Dendritic cell treated with granulocyte-macrophage colony-stimulating factor and Interleukin-4, amounts not matched to agents 40 ng/mL and 50 ng/mL, for 4 days (primary cell): ENCODE results near the gene ELAPOR1.

Experiments used
- H3K27ac Mint-ChIP-seq: one replicate; pipeline ENCODE4 v1.8.0; 2022; ENCODE audit warnings: mild to moderate bottlenecking, mixed read lengths
- H3K27me3 Mint-ChIP-seq: one replicate; pipeline ENCODE4 v1.8.0; 2022; ENCODE audit warnings: mild to moderate bottlenecking, mixed read lengths
- H3K36me3 Mint-ChIP-seq: one replicate; pipeline ENCODE4 v1.8.0; 2022; ENCODE audit warnings: low read depth, mixed read lengths
- H3K4me1 Mint-ChIP-seq: one replicate; pipeline ENCODE4 v1.8.0; 2022; ENCODE audit warnings: low read depth, mixed read lengths
- H3K4me3 Mint-ChIP-seq: one replicate; pipeline ENCODE4 v1.8.0; 2022; ENCODE audit warnings: mild to moderate bottlenecking, moderate library complexity, mixed read lengths
- H3K9me3 Mint-ChIP-seq: one replicate; pipeline ENCODE4 v1.8.0; 2022; ENCODE audit warnings: mixed read lengths
- intact Hi-C: fragments of 100-400 bp; cut with micrococcal nuclease; formaldehyde crosslinking; loops from one replicate; pipeline ENCODE4 v1.15.0; 2022

Gene ELAPOR1

DNA sequence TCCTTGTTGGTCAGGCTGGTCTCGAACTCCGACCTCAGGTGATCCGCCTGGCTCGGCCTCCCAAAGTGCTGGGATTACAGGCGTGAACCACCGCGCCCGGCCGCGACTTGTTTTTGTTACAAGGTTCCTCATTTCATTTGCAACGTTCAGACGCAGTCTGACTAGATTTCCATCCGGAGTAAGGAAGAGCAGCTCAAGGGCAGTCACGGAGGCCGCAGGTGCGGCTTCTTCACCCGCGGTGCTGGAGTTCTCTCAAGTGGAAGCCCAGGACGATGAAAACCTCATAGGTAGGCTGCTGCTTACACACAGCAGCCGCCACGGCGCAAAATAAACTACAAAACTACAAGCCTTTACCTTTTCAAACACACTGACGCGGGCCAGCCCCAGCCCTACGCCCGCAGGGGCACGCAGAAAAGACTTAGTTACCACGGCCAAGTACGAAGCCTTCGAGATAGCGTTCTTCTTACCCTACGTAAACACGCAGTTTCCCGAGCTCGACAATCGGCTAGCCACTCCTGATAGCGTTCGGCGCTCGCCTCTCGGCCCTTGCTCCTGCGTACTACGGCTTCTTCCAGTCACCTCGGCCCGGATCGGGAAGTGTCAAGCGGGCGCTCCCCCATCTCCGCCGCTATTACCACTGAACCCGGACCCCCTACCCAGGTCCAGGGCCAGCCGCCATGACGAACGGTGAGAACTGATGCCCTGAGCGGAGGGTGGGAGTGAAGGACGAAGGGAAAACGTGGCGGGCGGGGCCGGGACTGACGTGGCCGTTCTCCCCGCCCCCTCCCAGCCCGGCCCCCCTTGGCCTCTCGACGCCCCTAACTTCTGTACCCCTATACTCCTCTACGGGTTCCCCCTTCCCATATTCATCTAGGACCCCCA lies 23.5 kb upstream of the ELAPOR1 start, which contains the start of gene TMEM167B:
Gene TMEM167B, plus strand, starts transcription at position 569 of the 882 bp plus-strand sequence. Its CDS starts 109 bp downstream, at position 678.
- intact Hi-C loops = loop anchor here (1.0 to 2.0 kb wide), 3 partner anchors 10 to 48 kb away; partner anchors contain the start of genes TAF13 and WDR47
- peak within 1 kb of the TSS; percentile 97 for H3K4me3 Mint-ChIP-seq
- no peaks in the 10 kb centered on the region for H3K9me3 Mint-ChIP-seq

DNA sequence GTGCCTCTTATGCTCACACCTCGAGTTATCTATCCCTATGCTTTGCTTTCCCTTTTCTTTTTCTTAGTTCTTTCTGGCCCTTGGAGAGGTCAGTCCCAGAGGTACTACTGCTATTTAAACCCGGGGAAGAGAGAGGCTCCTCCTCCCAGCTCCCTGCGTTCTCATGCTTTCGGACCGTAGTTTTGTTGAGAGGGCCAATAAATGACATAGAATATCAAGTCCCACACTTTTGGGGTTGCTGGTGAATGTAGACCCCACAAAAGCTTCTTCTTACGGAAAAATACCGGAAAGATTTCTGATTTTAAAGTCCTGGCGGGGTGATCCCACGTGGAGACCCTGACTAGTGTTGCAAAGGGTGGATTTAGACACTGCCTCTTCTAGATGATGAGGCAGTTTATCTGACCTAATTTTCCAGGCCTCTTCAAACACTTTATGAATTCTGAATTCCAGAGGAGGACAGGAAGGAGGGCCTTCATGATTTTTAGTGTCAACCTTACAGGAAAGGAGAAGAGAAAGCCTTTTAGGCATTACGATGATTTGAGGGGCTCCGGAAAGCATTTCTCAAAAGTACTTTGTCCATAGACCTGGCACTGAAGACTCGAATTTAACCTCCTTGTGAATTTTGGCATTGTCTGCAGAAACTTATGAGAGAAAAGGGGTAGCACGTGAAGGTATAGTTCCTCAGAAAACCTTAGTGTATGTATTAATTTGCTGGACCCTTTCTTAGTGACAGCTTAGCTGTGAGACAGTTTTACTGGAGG lies 22.7 kb upstream of the ELAPOR1 start:
- Mint-ChIP-seq H3K9me3 (no peaks in the 10 kb centered on the region), H3K36me3 (peaks cover 55% of the 10 kb centered on the region), H3K4me1 (peaks cover 25% of the 10 kb centered on the region), H3K4me3 (peak overlapping the region; percentile 97), H3K27ac (peak overlapping the region; percentile 97), H3K27me3 (no peaks in the 10 kb centered on the region)
- intact Hi-C loops = loop anchor here (1.0 to 2.0 kb wide), 2 partner anchors 9 to 48 kb away; partner anchors contain the start of gene WDR47

More for the DNA sequence above, 23.5 kb upstream of the ELAPOR1 start, which contains the start of gene TMEM167B:
- Mint-ChIP-seq H3K27me3 (no peaks in the 10 kb centered on the region), H3K27ac (peak within 1 kb of the TSS; percentile 97), H3K4me1 (peaks cover 25% of the 10 kb centered on the region), H3K36me3 (peaks cover 50% of the 10 kb centered on the region)

DNA sequence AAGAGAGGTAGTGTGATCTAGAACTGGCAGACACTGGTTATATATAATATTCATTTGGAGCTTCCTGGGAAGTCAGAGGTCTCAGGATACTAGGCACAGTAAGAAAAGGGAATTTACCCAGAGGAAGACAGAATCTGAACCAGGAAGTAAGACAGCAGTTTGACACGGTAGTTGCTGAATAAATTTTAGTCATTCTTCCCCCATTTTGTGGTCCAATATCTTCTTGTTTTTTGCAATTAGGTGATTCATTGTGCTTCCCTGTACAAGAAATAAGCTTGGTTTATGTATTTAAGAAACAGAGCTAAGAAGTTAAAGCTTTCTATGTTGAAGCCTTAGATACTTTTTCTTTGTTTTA lies 22.1 kb upstream of the ELAPOR1 start:
- Mint-ChIP-seq H3K27me3 (no peaks in the 10 kb centered on the region), H3K9me3 (no peaks in the 10 kb centered on the region), H3K27ac (peak overlapping the region; percentile 97), H3K36me3 (peaks cover 61% of the 10 kb centered on the region), H3K4me3 (peak overlapping the region; percentile 97), H3K4me1 (peaks cover 25% of the 10 kb centered on the region)
- intact Hi-C loops = loop anchor here (1.0 to 2.0 kb wide), 2 partner anchors 8 to 49 kb away; partner anchors contain the start of gene WDR47

DNA sequence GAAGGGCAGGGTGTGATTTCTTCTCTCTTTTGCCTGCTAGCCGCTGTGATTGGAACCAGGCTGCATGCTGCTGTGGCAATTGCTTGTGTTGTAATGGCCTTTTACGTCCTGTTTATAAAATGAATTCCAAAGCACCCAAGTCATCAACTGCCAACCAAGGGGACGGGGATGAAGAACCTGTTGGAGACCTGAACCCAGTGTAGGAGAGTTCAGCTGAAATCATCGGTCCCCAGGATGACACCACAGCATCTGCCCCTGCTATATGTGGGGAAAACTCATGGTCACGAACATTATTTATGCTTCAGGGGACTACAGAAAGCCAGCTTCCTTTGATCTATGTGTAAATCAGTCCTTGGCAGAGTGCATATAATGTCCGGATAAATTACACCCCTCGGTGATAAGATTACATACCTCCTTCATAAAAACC lies 19.5 kb upstream of the ELAPOR1 start:
- H3K36me3 Mint-ChIP-seq = peaks cover 64% of the 10 kb centered on the region
- H3K4me3 Mint-ChIP-seq = no peak overlapping the region
- H3K9me3 Mint-ChIP-seq = no peaks in the 10 kb centered on the region
- no peaks in the 10 kb centered on the region for H3K27me3 Mint-ChIP-seq
- H3K27ac Mint-ChIP-seq = no peak overlapping the region
- intact Hi-C loops = no loop called here
- H3K4me1 Mint-ChIP-seq = peaks cover 21% of the 10 kb centered on the region

DNA sequence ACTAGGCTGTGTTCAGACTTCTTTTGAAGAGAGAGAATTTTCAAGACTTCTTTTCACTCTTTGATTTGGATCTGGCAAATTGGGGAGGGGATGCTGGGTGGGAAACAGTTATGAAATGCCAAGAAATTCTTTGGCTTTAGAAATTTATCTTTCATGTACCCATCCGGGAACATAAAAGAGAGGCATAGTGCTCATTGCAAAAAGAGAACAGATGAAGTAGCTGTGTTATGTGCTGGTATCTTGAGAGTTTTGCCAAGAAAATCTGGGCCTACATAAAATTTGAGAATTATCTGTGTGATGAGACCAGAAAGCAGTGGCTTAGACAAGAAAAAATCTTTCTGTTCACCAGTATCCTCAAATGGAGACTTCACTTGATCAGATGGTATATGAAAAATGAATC lies 19.0 kb upstream of the ELAPOR1 start:
- Mint-ChIP-seq H3K36me3 (peaks cover 65% of the 10 kb centered on the region), H3K27ac (no peak overlapping the region), H3K4me3 (no peak overlapping the region), H3K9me3 (no peaks in the 10 kb centered on the region), H3K4me1 (peaks cover 16% of the 10 kb centered on the region), H3K27me3 (no peaks in the 10 kb centered on the region)
- intact Hi-C loops = no loop called here

DNA sequence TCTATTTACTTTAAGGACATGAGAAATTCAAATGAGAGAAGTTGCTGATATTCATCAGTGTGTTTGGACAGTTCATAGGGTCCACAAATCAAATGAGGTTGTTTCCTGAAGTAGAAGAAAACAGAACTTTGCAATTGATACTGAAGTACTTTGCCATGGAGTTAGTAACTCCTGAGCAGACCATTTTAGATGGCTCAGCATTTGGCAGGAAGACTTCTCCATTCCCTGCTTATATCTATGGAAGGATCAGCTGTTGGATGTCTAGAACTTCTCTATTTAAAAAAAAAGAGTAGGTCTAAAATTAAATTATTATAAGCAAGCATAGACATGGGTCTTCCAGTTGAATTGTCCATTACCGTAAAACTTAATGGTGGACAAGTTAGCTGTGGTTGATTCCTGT lies 18.3 kb upstream of the ELAPOR1 start:
- Mint-ChIP-seq H3K4me3 (no peak overlapping the region), H3K27me3 (no peaks in the 10 kb centered on the region), H3K4me1 (peaks cover 10% of the 10 kb centered on the region), H3K27ac (no peak overlapping the region), H3K36me3 (peaks cover 65% of the 10 kb centered on the region), H3K9me3 (no peaks in the 10 kb centered on the region)
- intact Hi-C loops = no loop called here

DNA sequence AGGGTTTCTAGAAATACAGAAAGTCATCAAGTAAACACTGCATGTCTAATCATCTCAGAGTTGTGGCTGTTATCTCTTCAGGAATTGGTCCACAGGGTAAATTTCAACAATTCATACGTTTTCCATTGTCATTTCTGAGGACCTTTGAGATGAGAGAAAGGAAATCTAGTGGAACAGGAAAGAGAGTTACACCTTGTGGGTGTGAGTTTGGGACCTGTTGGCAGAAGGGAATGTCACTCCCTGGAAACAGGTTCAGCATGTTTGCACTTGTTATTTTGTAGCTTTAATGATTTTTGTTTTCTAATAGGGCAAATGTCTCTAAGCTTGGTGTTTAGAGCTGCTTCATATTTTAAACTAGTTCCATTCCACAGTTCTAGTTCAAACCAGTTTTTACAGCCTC lies 17.8 kb upstream of the ELAPOR1 start:
- Mint-ChIP-seq H3K9me3 (no peaks in the 10 kb centered on the region), H3K4me3 (no peak overlapping the region), H3K36me3 (peaks cover 64% of the 10 kb centered on the region), H3K27me3 (no peaks in the 10 kb centered on the region), H3K27ac (no peak overlapping the region), H3K4me1 (peaks cover 10% of the 10 kb centered on the region)
- intact Hi-C loops = no loop called here

DNA sequence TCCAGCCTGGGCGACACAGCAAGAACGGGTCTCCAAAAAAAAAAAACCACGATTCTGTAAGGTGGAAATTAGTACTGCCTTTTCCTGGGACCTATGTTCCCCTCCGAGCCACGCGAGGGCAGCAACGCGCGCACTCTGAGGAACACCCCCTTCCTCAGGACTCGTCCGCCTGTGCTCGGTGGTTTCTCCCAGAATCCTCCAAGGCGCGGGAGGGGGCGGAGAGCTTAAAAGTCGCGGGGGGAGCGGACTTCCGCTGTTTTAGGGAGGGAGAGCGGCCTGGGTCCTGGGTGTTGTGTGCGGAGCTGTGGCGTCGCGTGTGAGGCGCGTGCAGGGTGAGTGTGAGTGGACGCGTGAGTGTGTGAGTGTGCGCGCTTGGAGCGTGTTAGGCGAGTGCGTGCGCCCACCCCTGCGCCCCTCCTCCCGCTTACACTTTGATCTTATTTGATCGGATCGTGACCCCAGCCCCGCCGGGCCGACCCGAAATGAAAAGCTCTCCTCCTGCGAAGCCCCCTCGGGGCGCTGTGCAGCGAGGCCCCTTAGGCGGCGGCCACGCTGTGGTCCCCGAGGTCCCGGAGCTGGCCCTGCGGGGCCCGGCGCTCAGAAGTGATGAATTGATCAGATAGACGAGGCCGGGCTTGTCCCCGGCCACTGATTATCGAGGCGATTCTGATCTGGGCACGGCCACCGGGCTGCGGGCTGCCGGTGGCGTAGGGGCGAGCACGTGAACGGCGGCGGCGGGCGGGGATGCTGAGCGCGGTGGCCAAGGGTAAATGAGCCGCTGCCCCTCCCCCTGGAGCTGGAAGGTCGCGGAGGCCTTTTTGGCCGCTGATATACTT lies 13.8 kb upstream of the ELAPOR1 start:
- intact Hi-C loops = loop anchor here (1.0 to 10.0 kb wide), 3 partner anchors 9 to 255 kb away; a partner anchor contains a TSS
- Mint-ChIP-seq H3K4me3 (peak overlapping the region; percentile 93), H3K9me3 (no peaks in the 10 kb centered on the region), H3K27ac (peak overlapping the region; percentile 90), H3K27me3 (no peaks in the 10 kb centered on the region), H3K36me3 (peaks cover 37% of the 10 kb centered on the region), H3K4me1 (no peaks in the 10 kb centered on the region)

DNA sequence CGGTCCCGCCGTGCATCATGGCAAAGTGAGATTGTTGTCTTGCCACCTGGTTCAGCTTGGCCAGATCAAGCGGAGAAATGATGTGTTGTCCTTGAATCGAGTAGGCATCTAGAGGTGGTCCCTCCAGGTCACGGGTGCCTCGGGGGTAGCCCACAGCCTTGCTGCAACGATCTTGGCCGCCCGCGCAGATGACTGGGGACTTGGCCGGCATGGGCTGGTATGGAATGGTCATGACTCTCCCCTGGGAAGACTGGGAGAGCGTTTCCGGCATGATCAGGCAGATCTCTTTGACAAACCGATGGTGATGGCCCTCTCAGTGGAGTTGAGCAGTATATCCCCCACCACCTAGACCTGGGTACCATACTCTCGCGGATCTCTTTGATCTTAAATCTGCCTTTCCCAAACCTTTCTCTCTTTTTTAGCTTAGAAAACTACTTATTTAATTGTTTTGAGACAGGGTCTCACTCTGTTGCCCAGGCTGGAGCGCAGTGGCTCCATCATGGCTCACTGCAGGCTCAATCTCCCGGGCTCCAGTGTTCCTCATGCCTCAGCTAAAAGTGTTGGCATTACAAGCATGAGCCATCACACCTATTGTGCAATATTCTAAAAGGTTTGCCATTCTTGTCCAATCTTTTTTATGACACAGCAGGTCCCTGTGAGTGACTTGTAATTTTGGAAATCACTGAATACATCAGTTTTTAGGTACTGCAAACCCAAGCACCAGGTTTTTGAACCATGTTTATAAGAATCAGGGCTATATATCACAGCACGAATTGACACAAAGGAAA lies 9.4 kb upstream of the ELAPOR1 start:
- Mint-ChIP-seq H3K9me3 (no peaks in the 10 kb centered on the region), H3K4me1 (peaks cover 10% of the 10 kb centered on the region), H3K27ac (no peak overlapping the region), H3K4me3 (no peak overlapping the region), H3K36me3 (peaks cover 24% of the 10 kb centered on the region), H3K27me3 (peaks cover 6% of the 10 kb centered on the region)
- intact Hi-C loops = loop anchor here (10.0 kb wide), 1 partner anchor 250 kb away; no protein-coding TSS in a partner anchor

DNA sequence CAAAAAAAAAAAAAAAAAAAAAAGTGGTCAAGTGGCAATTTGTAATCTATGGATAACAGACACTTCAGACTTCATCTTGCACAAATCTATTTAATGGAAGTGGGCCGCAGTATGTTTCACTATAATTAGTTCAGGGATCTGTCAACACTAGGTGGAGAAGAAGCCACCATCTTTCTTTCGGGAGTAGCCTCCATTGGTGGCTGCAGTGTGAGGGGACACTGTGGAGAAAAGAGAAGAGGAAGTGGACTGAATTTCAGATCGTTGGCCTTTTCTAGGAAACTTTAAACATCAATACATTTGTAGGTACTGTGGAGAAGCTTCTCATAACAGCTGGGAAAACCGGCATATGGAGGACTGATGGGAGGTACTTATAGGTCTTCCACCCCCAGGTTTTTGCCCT lies 8.0 kb upstream of the ELAPOR1 start:
- Mint-ChIP-seq H3K4me3 (no peak overlapping the region), H3K4me1 (peaks cover 12% of the 10 kb centered on the region), H3K27ac (no peak overlapping the region), H3K36me3 (peaks cover 12% of the 10 kb centered on the region), H3K9me3 (no peaks in the 10 kb centered on the region), H3K27me3 (peaks cover 10% of the 10 kb centered on the region)
- intact Hi-C loops = loop anchor here (10.0 kb wide), 1 partner anchor 249 kb away; no protein-coding TSS in a partner anchor

DNA sequence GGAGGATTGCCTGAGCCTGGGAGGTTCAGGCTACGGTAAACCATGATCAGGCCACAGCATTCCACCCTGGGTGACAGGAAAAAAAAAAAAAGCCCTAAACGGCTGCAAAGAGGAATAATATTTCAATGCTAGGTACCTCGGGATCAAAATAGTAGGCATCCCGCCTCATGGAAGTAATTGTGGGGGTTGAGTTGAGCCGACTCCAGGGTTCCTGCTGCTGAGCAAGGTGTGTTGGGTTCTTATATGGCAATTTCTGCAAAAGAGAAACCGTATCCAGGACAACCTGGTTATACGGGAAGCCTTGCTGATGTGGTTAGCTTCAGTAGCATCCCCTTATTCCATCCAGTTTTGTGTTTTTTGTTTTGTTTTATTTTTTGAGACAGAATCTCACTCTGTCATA lies 6.1 kb upstream of the ELAPOR1 start:
- H3K27ac Mint-ChIP-seq = no peak overlapping the region
- H3K9me3 Mint-ChIP-seq = no peaks in the 10 kb centered on the region
- H3K4me3 Mint-ChIP-seq = no peak overlapping the region
- intact Hi-C loops = loop anchor here (10.0 kb wide), 1 partner anchor 247 kb away; no protein-coding TSS in a partner anchor
- H3K27me3 Mint-ChIP-seq = peaks cover 12% of the 10 kb centered on the region
- H3K4me1 Mint-ChIP-seq = peaks cover 30% of the 10 kb centered on the region
- peaks cover 8% of the 10 kb centered on the region for H3K36me3 Mint-ChIP-seq

DNA sequence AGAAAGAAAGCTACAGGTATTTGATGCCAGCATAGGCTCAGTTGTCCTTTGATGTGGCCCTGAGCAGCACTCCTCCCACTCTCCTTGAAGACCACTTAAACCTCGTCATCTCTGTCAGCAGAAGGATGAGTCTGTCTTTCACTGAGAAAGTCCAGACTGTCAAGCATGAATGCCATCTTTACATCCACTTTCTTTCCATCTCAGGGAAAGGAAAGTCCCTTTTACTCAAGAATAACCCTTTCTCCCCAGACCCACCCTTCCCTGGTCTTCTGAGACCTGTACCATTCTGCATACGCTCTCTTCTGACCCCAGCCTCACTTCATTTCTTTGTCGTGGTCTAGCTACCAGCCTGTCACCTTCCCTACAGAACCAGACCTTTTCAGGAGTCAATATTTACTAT lies 4.0 kb upstream of the ELAPOR1 start:
- H3K27ac Mint-ChIP-seq = no peak overlapping the region
- peaks cover 32% of the 10 kb centered on the region for H3K27me3 Mint-ChIP-seq
- peaks cover 48% of the 10 kb centered on the region for H3K4me1 Mint-ChIP-seq
- no peaks in the 10 kb centered on the region for H3K36me3 Mint-ChIP-seq
- no peak overlapping the region for H3K4me3 Mint-ChIP-seq
- intact Hi-C loops = loop anchor here (5.0 to 10.0 kb wide), 4 partner anchors 82 to 245 kb away; partner anchors contain the start of gene CLCC1
- no peaks in the 10 kb centered on the region for H3K9me3 Mint-ChIP-seq
